Measurements from ENCODE around the gene MPRIP.
"Not testable (repeated sequence)": the region's sequence is repeated elsewhere in the genome, so short reads cannot be mapped to it uniquely, and the experiment has no call there.

GRCh38 chr17:17007891-17008290 is 34.4 kb upstream of the MPRIP start:
- not testable (repeated sequence) for TF ChIP-seq CTCF (IDR thresholded peaks at IDR 0.05; ENCODE audit: poor library complexity, severe bottlenecking); EP300 (conservative IDR thresholded peaks at IDR 0.05; ENCODE audit: poor library complexity, severe bottlenecking); REST (IDR thresholded peaks at IDR 0.05; ENCODE audit: borderline replicate concordance)
